ENCODE results near the gene PTPRM. TPM values are rescaled to one million over a fixed set of nuclear protein-coding genes. Genes with fewer than 3 reads are reported as not detected.

The PTPRM gene
- total RNA-seq, 1 experiment from 2014 or later, result 11.1 TPM

DNA sequence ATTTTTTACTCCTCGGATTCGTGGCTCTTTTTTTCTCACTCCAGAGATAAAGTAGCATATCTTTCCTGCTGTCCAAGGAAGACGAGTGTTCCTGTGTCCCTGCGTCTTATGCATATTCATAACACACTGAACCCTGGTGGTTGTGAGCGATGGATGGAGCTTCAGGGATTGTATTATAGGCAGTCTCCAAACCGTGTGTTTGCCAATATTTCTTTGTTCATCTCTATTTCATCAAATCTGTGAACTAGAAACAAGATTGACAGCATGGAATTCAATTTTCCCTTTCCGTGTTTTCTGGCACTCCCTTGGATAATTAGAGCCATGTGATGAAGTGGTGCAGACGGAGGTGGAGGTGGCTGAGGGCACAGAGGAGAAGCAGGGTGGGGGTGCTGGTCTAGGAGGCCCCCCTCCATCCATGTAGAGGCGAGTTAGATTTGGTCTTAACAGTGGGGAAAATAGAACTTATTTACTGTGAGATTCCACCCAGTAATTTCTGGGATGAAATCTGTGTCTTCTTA lies 240.9 kb downstream of the PTPRM start:
- Mint-ChIP-seq H3K4me1 (peaks cover 25% of the 10 kb centered on the region), H3K9me3 (peaks cover 3% of the 10 kb centered on the region), H3K27ac (no peak overlapping the region), H3K4me3 (no peak overlapping the region), H3K36me3 (peaks cover 2% of the 10 kb centered on the region), H3K27me3 (ENCODE audit: low read depth) (no peaks in the 10 kb centered on the region)
- CTCF ChIA-PET, result interaction anchor here (1.3 to 2.3 kb wide), 4 partner anchors 18 to 671 kb away, joined by 4 to 8 read pairs (median 6); no protein-coding TSS in a partner anchor
- POLR2A ChIA-PET, result no interaction called here
- no peak for ATAC-seq
- DNase-seq (ENCODE audit: low spot score), result no peak
- TF ChIP-seq, protein P1, sequence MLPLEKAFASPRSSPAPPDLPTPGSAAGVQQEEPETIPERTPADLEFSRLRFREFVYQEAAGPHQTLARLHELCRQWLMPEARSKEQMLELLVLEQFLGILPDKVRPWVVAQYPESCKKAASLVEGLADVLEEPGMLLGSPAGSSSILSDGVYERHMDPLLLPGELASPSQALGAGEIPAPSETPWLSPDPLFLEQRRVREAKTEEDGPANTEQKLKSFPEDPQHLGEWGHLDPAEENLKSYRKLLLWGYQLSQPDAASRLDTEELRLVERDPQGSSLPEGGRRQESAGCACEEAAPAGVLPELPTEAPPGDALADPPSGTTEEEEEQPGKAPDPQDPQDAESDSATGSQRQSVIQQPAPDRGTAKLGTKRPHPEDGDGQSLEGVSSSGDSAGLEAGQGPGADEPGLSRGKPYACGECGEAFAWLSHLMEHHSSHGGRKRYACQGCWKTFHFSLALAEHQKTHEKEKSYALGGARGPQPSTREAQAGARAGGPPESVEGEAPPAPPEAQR (CRISPR knock-in tag; IDR thresholded peaks at IDR 0.05), result no peak
- TF ChIP-seq ZNF416 (CRISPR knock-in tag; IDR thresholded peaks at IDR 0.05) (no peak), FOXP1 (CRISPR knock-in tag; IDR thresholded peaks at IDR 0.05; ENCODE audit: borderline replicate concordance) (no peak), SMAD4 (CRISPR knock-in tag; IDR thresholded peaks at IDR 0.05) (no peak), JAZF1 (CRISPR knock-in tag; IDR thresholded peaks at IDR 0.05) (no peak), CREB1 (CRISPR knock-in tag; IDR thresholded peaks at IDR 0.05) (no peak), ZNF512 (CRISPR knock-in tag; IDR thresholded peaks at IDR 0.05; ENCODE audit: borderline replicate concordance) (no peak), ATF3 (CRISPR knock-in tag; conservative IDR thresholded peaks at IDR 0.05) (no peak), ZNF263 (CRISPR knock-in tag; IDR thresholded peaks at IDR 0.05; ENCODE audit: low read depth) (no peak), ZBTB43 (CRISPR knock-in tag; IDR thresholded peaks at IDR 0.05) (no peak), NFYB (CRISPR knock-in tag; conservative IDR thresholded peaks at IDR 0.05; ENCODE audit: low read depth) (no peak), NR2C2 (CRISPR knock-in tag; IDR thresholded peaks at IDR 0.05) (no peak), ESRRA (CRISPR knock-in tag; IDR thresholded peaks at IDR 0.05; ENCODE audit: borderline replicate concordance) (no peak), NFE2L1 (CRISPR knock-in tag; IDR thresholded peaks at IDR 0.05) (no peak)
- TF ChIP-seq, protein P2, sequence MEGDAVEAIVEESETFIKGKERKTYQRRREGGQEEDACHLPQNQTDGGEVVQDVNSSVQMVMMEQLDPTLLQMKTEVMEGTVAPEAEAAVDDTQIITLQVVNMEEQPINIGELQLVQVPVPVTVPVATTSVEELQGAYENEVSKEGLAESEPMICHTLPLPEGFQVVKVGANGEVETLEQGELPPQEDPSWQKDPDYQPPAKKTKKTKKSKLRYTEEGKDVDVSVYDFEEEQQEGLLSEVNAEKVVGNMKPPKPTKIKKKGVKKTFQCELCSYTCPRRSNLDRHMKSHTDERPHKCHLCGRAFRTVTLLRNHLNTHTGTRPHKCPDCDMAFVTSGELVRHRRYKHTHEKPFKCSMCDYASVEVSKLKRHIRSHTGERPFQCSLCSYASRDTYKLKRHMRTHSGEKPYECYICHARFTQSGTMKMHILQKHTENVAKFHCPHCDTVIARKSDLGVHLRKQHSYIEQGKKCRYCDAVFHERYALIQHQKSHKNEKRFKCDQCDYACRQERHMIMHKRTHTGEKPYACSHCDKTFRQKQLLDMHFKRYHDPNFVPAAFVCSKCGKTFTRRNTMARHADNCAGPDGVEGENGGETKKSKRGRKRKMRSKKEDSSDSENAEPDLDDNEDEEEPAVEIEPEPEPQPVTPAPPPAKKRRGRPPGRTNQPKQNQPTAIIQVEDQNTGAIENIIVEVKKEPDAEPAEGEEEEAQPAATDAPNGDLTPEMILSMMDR (IDR thresholded peaks at IDR 0.05), result no peak
- TF ChIP-seq, protein P3, sequence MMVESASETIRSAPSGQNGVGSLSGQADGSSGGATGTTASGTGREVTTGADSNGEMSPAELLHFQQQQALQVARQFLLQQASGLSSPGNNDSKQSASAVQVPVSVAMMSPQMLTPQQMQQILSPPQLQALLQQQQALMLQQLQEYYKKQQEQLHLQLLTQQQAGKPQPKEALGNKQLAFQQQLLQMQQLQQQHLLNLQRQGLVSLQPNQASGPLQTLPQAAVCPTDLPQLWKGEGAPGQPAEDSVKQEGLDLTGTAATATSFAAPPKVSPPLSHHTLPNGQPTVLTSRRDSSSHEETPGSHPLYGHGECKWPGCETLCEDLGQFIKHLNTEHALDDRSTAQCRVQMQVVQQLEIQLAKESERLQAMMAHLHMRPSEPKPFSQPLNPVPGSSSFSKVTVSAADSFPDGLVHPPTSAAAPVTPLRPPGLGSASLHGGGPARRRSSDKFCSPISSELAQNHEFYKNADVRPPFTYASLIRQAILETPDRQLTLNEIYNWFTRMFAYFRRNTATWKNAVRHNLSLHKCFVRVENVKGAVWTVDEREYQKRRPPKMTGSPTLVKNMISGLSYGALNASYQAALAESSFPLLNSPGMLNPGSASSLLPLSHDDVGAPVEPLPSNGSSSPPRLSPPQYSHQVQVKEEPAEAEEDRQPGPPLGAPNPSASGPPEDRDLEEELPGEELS (CRISPR knock-in tag; IDR thresholded peaks at IDR 0.05), result no peak
- TF ChIP-seq, protein P4, sequence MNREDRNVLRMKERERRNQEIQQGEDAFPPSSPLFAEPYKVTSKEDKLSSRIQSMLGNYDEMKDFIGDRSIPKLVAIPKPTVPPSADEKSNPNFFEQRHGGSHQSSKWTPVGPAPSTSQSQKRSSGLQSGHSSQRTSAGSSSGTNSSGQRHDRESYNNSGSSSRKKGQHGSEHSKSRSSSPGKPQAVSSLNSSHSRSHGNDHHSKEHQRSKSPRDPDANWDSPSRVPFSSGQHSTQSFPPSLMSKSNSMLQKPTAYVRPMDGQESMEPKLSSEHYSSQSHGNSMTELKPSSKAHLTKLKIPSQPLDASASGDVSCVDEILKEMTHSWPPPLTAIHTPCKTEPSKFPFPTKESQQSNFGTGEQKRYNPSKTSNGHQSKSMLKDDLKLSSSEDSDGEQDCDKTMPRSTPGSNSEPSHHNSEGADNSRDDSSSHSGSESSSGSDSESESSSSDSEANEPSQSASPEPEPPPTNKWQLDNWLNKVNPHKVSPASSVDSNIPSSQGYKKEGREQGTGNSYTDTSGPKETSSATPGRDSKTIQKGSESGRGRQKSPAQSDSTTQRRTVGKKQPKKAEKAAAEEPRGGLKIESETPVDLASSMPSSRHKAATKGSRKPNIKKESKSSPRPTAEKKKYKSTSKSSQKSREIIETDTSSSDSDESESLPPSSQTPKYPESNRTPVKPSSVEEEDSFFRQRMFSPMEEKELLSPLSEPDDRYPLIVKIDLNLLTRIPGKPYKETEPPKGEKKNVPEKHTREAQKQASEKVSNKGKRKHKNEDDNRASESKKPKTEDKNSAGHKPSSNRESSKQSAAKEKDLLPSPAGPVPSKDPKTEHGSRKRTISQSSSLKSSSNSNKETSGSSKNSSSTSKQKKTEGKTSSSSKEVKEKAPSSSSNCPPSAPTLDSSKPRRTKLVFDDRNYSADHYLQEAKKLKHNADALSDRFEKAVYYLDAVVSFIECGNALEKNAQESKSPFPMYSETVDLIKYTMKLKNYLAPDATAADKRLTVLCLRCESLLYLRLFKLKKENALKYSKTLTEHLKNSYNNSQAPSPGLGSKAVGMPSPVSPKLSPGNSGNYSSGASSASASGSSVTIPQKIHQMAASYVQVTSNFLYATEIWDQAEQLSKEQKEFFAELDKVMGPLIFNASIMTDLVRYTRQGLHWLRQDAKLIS (CRISPR knock-in tag; IDR thresholded peaks at IDR 0.05; ENCODE audit: borderline replicate concordance), result no peak
- TF ChIP-seq, protein P5, sequence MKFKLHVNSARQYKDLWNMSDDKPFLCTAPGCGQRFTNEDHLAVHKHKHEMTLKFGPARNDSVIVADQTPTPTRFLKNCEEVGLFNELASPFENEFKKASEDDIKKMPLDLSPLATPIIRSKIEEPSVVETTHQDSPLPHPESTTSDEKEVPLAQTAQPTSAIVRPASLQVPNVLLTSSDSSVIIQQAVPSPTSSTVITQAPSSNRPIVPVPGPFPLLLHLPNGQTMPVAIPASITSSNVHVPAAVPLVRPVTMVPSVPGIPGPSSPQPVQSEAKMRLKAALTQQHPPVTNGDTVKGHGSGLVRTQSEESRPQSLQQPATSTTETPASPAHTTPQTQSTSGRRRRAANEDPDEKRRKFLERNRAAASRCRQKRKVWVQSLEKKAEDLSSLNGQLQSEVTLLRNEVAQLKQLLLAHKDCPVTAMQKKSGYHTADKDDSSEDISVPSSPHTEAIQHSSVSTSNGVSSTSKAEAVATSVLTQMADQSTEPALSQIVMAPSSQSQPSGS (CRISPR knock-in tag; IDR thresholded peaks at IDR 0.05; ENCODE audit: borderline replicate concordance, low read depth), result no peak
- TF ChIP-seq, protein P6, sequence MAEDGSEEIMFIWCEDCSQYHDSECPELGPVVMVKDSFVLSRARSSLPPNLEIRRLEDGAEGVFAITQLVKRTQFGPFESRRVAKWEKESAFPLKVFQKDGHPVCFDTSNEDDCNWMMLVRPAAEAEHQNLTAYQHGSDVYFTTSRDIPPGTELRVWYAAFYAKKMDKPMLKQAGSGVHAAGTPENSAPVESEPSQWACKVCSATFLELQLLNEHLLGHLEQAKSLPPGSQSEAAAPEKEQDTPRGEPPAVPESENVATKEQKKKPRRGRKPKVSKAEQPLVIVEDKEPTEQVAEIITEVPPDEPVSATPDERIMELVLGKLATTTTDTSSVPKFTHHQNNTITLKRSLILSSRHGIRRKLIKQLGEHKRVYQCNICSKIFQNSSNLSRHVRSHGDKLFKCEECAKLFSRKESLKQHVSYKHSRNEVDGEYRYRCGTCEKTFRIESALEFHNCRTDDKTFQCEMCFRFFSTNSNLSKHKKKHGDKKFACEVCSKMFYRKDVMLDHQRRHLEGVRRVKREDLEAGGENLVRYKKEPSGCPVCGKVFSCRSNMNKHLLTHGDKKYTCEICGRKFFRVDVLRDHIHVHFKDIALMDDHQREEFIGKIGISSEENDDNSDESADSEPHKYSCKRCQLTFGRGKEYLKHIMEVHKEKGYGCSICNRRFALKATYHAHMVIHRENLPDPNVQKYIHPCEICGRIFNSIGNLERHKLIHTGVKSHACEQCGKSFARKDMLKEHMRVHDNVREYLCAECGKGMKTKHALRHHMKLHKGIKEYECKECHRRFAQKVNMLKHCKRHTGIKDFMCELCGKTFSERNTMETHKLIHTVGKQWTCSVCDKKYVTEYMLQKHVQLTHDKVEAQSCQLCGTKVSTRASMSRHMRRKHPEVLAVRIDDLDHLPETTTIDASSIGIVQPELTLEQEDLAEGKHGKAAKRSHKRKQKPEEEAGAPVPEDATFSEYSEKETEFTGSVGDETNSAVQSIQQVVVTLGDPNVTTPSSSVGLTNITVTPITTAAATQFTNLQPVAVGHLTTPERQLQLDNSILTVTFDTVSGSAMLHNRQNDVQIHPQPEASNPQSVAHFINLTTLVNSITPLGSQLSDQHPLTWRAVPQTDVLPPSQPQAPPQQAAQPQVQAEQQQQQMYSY (CRISPR knock-in tag; IDR thresholded peaks at IDR 0.05), result no peak
